Breast epithelium (tissue), 3 donors: ENCODE data around the gene PROX2.

Experiments
- CTCF ChIP-seq, 3 donors: fragments of 450-650 bp; IDR thresholded peaks; one replicate each; pipeline ENCODE4 v1.5.1; 2016 to 2017; ENCODE audit warnings: antibody characterized with exemption in 3 of 3, mild to moderate bottlenecking in 3 of 3, moderate library complexity in 3 of 3
- POLR2A ChIP-seq: fragments of 450-650 bp; IDR thresholded peaks from one replicate; pipeline ENCODE4 v1.6.1; 2016; ENCODE audit warnings: antibody characterized with exemption, mild to moderate bottlenecking, moderate library complexity

GRCh38 chr14:74898694-74899093 lies 22.7 kb upstream of the PROX2 start:
- TF ChIP-seq CTCF (IDR thresholded peaks at IDR 0.05): no peak
- TF ChIP-seq POLR2A: no peak
